Right renal pelvis (tissue), 4 donors: ENCODE data around the gene TBK1. TPM values are rescaled to one million over a fixed set of nuclear protein-coding genes. Genes with fewer than 3 reads are reported as not detected.
"Not testable (repeated sequence)": the region's sequence is repeated elsewhere in the genome, so short reads cannot be mapped to it uniquely, and the experiment has no call there.

Experiments
- DNase-seq, 4 donors: peaks; one replicate each; pipeline ENCODE4 v3.0.0-alpha.2; 2013; ENCODE audit warnings: low read depth in 4 of 4, low spot score in 3 of 4, missing footprints in 1 of 4
- polyA plus RNA-seq, 4 donors: library from polyadenylated mRNA; unstranded; fragments of 120-200 nt; gene quantifications; one replicate each; pipeline ENCODE4 v1.2.1, GENCODE V29; 2013; ENCODE audit not compliant: insufficient read length in 4 of 4

The TBK1 gene
- polyA plus RNA-seq, 4 donors: 18.2 to 24.0 (median 23.8) TPM

- no peak for DNase-seq
Observed at GRCh38 chr12:64494998-64495729, 43.2 kb downstream of the TBK1 start.

- DNase-seq: no peak
Observed at GRCh38 chr12:64496839-64497400, 45.0 kb downstream of the TBK1 start.

- no peak for DNase-seq
Observed at GRCh38 chr12:64497484-64497883, 45.6 kb downstream of the TBK1 start.

- no peak for DNase-seq
Observed at GRCh38 chr12:64497903-64498302, 46.0 kb downstream of the TBK1 start.

- DNase-seq: no peak
Observed at GRCh38 chr12:64500394-64500793, 48.5 kb downstream of the TBK1 start.

- DNase-seq: no peak
Observed at GRCh38 chr12:64501486-64501885, 49.6 kb downstream of the TBK1 start.

GRCh38 chr12:64506955-64507354 lies 55.0 kb downstream of the TBK1 start:
- no peak for DNase-seq

- DNase-seq: peak in 1 of 4 donors; percentile 13
Observed at GRCh38 chr12:64510667-64511066, 58.7 kb downstream of the TBK1 start.

- DNase-seq: no peak
Observed at GRCh38 chr12:64518396-64518795, 66.5 kb downstream of the TBK1 start.

- no peak for DNase-seq
Observed at GRCh38 chr12:64521833-64522232, 69.9 kb downstream of the TBK1 start.

GRCh38 chr12:64522316-64522715 lies 70.4 kb downstream of the TBK1 start:
- DNase-seq: no peak

- DNase-seq: no peak
Observed at GRCh38 chr12:64522807-64523206, 70.9 kb downstream of the TBK1 start.

GRCh38 chr12:64523565-64524444 lies 71.9 kb downstream of the TBK1 start:
- not testable (repeated sequence) for DNase-seq

- no peak for DNase-seq
Observed at GRCh38 chr12:64525461-64526160, 73.7 kb downstream of the TBK1 start.

- no peak for DNase-seq
Observed at GRCh38 chr12:64526859-64527258, 74.9 kb downstream of the TBK1 start.

GRCh38 chr12:64528616-64529015 lies 76.7 kb downstream of the TBK1 start:
- no peak for DNase-seq

- no peak for DNase-seq
Observed at GRCh38 chr12:64530566-64530965, 78.6 kb downstream of the TBK1 start.

- DNase-seq: no peak
Observed at GRCh38 chr12:64531665-64532334, 79.9 kb downstream of the TBK1 start.

GRCh38 chr12:64532734-64533351 lies 80.9 kb downstream of the TBK1 start:
- no peak for DNase-seq

- DNase-seq: no peak
Observed at GRCh38 chr12:64534672-64535199, 82.8 kb downstream of the TBK1 start.
